OCI-LY7 (cell line): ENCODE results near the gene SENP1. TPM values are rescaled to one million over a fixed set of nuclear protein-coding genes. Genes with fewer than 3 reads are reported as not detected.

Experiments
- BruUV-seq: library from RNA; stranded (reverse); fragments of 400-500 nt; replicated peaks from 2 replicates; lab custom pipeline; 2021; lab: Mats Ljungman, UMichigan
- CTCF ChIA-PET: fragments of 300-600 bp; sonication (Branson Sonifier 250); formaldehyde crosslinking; loops from one replicate; lab custom pipeline; 2022; ENCODE audit warnings: antibody characterized with exemption; ENCODE audit not compliant: unreplicated experiment; lab: Charles Lee
- POLR2A ChIA-PET: fragments of 300-600 bp; sonication (Branson Sonifier 250); formaldehyde crosslinking; loops from one replicate; lab custom pipeline; 2022; ENCODE audit warnings: antibody characterized with exemption; lab: Charles Lee
- DNase-seq: peaks from one replicate; pipeline ENCODE4 v3.0.0-alpha.2; 2015; ENCODE audit warnings: low spot score
- H2AFZ ChIP-seq: fragments of 200-600 bp; sonication (generic), shearing (Covaris generic); 2 replicates; pipeline ENCODE4 v1.6.1; 2014; ENCODE audit warnings: mild to moderate bottlenecking, antibody characterized with exemption, low read length, moderate library complexity
- H3K27ac ChIP-seq: fragments of 200-600 bp; sonication (generic); 2 replicates; pipeline ENCODE4 v1.5.1; 2014; ENCODE audit warnings: mixed run types, low read depth, mild to moderate bottlenecking, moderate library complexity, low read length, inconsistent platforms; ENCODE audit not compliant: poor library complexity, severe bottlenecking
- H3K36me3 ChIP-seq: fragments of 200-600 bp; sonication (generic); 2 replicates; pipeline ENCODE4 v1.6.1; 2014; ENCODE audit warnings: mild to moderate bottlenecking, antibody characterized with exemption, low read length, moderate library complexity, mixed read lengths; ENCODE audit not compliant: insufficient read depth
- H3K4me1 ChIP-seq: fragments of 200-600 bp; sonication (generic); 2 replicates; pipeline ENCODE4 v1.5.1; 2014; ENCODE audit warnings: mild to moderate bottlenecking, low read length; ENCODE audit not compliant: insufficient read depth, poor library complexity, severe bottlenecking
- H3K4me2 ChIP-seq: fragments of 200-600 bp; sonication (generic); 2 replicates; pipeline ENCODE4 v1.6.1; 2014; ENCODE audit warnings: mild to moderate bottlenecking, low read length
- H3K4me3 ChIP-seq: fragments of 200-600 bp; sonication (generic); 2 replicates; pipeline ENCODE4 v1.5.1; 2014; ENCODE audit warnings: mild to moderate bottlenecking, low read depth, low read length; ENCODE audit not compliant: poor library complexity, severe bottlenecking
- H3K79me2 ChIP-seq: fragments of 200-600 bp; sonication (generic); 2 replicates; pipeline ENCODE4 v1.6.1; 2016; ENCODE audit warnings: low read depth, mild to moderate bottlenecking, low read length, moderate library complexity, mixed read lengths; ENCODE audit not compliant: insufficient read depth
- H3K9me2 ChIP-seq: fragments of 200-600 bp; sonication (generic); 2 replicates; pipeline ENCODE4 v1.6.1; 2016; ENCODE audit warnings: mild to moderate bottlenecking, low read length, mixed read lengths; ENCODE audit not compliant: insufficient read depth
- H3K9me3 ChIP-seq: fragments of 200-600 bp; sonication (generic); 2 replicates; pipeline ENCODE4 v1.6.1; 2014; ENCODE audit warnings: mild to moderate bottlenecking, mixed run types, low read length, mixed read lengths
- H4K20me1 ChIP-seq: fragments of 200-600 bp; sonication (generic); 2 replicates; pipeline ENCODE4 v1.6.1; 2014; ENCODE audit warnings: mild to moderate bottlenecking, antibody characterized with exemption, low read length, moderate library complexity, mixed read lengths; ENCODE audit not compliant: insufficient read depth
- CTCF ChIP-seq: fragments of 200-600 bp; sonication (generic); conservative IDR thresholded peaks from 2 replicates; pipeline ENCODE4 v1.5.1; 2014; ENCODE audit warnings: mild to moderate bottlenecking, antibody characterized with exemption, low read length, moderate library complexity, mixed read lengths
- EZH2phosphoT487 ChIP-seq: fragments of 200-600 bp; sonication (generic); IDR thresholded peaks from 2 replicates; pipeline ENCODE4 v1.6.1; 2018; ENCODE audit warnings: low read depth, borderline replicate concordance, mild to moderate bottlenecking, mixed run types, antibody characterized with exemption, low read length, moderate library complexity, mixed read lengths
- intact Hi-C: fragments of 100-400 bp; cut with micrococcal nuclease; formaldehyde crosslinking; loops from one replicate; pipeline ENCODE4 v1.10.0; 2022; ENCODE audit not compliant: unreplicated experiment
- total RNA-seq, 2 experiments: library from RNA; depleted of rRNA in 1 of 2; stranded (reverse); fragments of >200 nt in 1 of 2; shearing (Covaris generic) in 1 of 2; gene quantifications; 2 replicates each; pipeline ENCODE4 v1.2.3, GENCODE V29; 2014 to 2022

Gene SENP1
- total RNA-seq, 2 experiments from 2014 or later = 48.3 to 54.7 TPM

- BruUV-seq = no TSS peak
- Histone ChIP-seq H3K36me3 (peaks cover 51% of the 10 kb centered on the region), H3K27ac (no peak overlapping the region), H3K4me2 (no peak overlapping the region), H2AFZ (no peak overlapping the region), H3K79me2 (no peaks in the 10 kb centered on the region), H4K20me1 (no peaks in the 10 kb centered on the region), H3K9me2 (no peaks in the 10 kb centered on the region), H3K4me3 (no peak overlapping the region), H3K4me1 (peaks cover 4% of the 10 kb centered on the region), H3K9me3 (no peaks in the 10 kb centered on the region)
- TF ChIP-seq EZH2phosphoT487 (no peak), CTCF (no peak)
- CTCF ChIA-PET = no interaction called here
- intact Hi-C loops = no loop called here
- DNase-seq = no peak
- POLR2A ChIA-PET = no interaction called here
Observed at GRCh38 chr12:48041591-48042423, 64.1 kb downstream of the SENP1 start.

- no peaks in the 10 kb centered on the region for H4K20me1 ChIP-seq
- TF ChIP-seq EZH2phosphoT487 (no peak), CTCF (no peak)
- no TSS peak for BruUV-seq
- H3K9me3 ChIP-seq = no peaks in the 10 kb centered on the region
- no peaks in the 10 kb centered on the region for H3K9me2 ChIP-seq
- H3K4me3 ChIP-seq = no peak overlapping the region
- no peak overlapping the region for H3K4me2 ChIP-seq
- intact Hi-C loops = no loop called here
- peaks cover 4% of the 10 kb centered on the region for H3K4me1 ChIP-seq
- POLR2A ChIA-PET = no interaction called here
- no peaks in the 10 kb centered on the region for H3K79me2 ChIP-seq
- no peak overlapping the region for H2AFZ ChIP-seq
- no peak overlapping the region for H3K27ac ChIP-seq
- CTCF ChIA-PET = no interaction called here
- peaks cover 37% of the 10 kb centered on the region for H3K36me3 ChIP-seq
- no peak for DNase-seq
Observed at GRCh38 chr12:48040354-48040753, 65.5 kb downstream of the SENP1 start.

DNA sequence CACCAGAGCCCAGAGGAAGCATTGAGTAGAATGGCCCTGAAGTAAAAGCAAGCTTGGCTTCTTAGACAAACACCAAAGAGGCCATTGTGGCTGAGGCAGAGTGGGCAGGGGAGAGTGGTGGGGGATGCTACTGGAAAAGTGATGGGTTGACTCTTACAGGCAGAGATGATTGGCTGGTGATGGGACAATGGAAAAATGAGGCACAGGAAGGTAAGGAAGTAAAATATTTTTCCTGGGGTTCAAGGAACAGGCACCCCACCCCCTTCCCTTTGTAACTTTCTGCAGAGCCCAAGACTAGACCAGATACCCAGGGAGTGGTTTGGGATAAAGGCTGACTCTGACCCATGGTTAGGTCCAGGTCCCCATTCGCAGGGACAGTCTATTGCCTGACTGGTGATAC is 66.7 kb downstream of the SENP1 start:
- POLR2A ChIA-PET = no interaction called here
- intact Hi-C loops = no loop called here
- no peaks in the 10 kb centered on the region for H3K79me2 ChIP-seq
- H3K4me1 ChIP-seq = peaks cover 4% of the 10 kb centered on the region
- DNase-seq = no peak
- no peaks in the 10 kb centered on the region for H4K20me1 ChIP-seq
- no peaks in the 10 kb centered on the region for H3K9me2 ChIP-seq
- no TSS peak for BruUV-seq
- H3K4me3 ChIP-seq = no peak overlapping the region
- TF ChIP-seq CTCF (no peak), EZH2phosphoT487 (no peak)
- no peak overlapping the region for H3K27ac ChIP-seq
- CTCF ChIA-PET = interaction anchor here (0.6 kb wide), 1 partner anchor 10 kb away, joined by 3 read pairs; no protein-coding TSS in a partner anchor
- H3K9me3 ChIP-seq = no peaks in the 10 kb centered on the region
- no peak overlapping the region for H3K4me2 ChIP-seq
- H2AFZ ChIP-seq = no peak overlapping the region
- peaks cover 26% of the 10 kb centered on the region for H3K36me3 ChIP-seq
